Osteoblast (primary cell): ENCODE data around the gene LMX1B. TPM values are rescaled to one million over a fixed set of nuclear protein-coding genes. Genes with fewer than 3 reads are reported as not detected.

Source experiments
- DNase-seq: peaks from one replicate; pipeline ENCODE4 v3.0.0; 2011; ENCODE audit warnings: low spot score, mixed read lengths; ENCODE audit not compliant: insufficient read length; ENCODE audit errors: missing footprints
- H2AFZ ChIP-seq: 2 replicates; pipeline ENCODE4 v1.6.0; 2011; ENCODE audit warnings: mild to moderate bottlenecking, low read length
- H3K27ac ChIP-seq: 2 replicates; pipeline ENCODE4 v1.5.1; 2011; ENCODE audit warnings: mild to moderate bottlenecking, low read depth, low read length, moderate library complexity
- H3K27me3 ChIP-seq: 2 replicates; pipeline ENCODE4 v1.6.0; 2012; ENCODE audit warnings: mild to moderate bottlenecking, control low read depth, inconsistent platforms, low read length, moderate library complexity; ENCODE audit not compliant: insufficient read depth
- H3K36me3 ChIP-seq: 2 replicates; pipeline ENCODE4 v1.5.1; 2011; ENCODE audit warnings: mild to moderate bottlenecking, low read length, control low read depth, moderate library complexity; ENCODE audit not compliant: insufficient read depth
- H3K4me1 ChIP-seq: 2 replicates; pipeline ENCODE4 v1.5.1; 2011; ENCODE audit warnings: mild to moderate bottlenecking, low read length, control low read depth, moderate library complexity; ENCODE audit not compliant: insufficient read depth
- H3K4me2 ChIP-seq: 2 replicates; pipeline ENCODE4 v1.6.0; 2011; ENCODE audit warnings: mild to moderate bottlenecking, low read length; ENCODE audit not compliant: insufficient read depth
- H3K4me3 ChIP-seq: fragments of 200-600 bp; sonication (generic); 3 replicates; pipeline ENCODE4 v1.5.1; 2012; ENCODE audit warnings: mild to moderate bottlenecking, low read length, inconsistent platforms; ENCODE audit not compliant: insufficient read depth
- H3K79me2 ChIP-seq: 2 replicates; pipeline ENCODE4 v1.6.0; 2012; ENCODE audit warnings: mild to moderate bottlenecking, low read length, control low read depth, inconsistent platforms; ENCODE audit not compliant: insufficient read depth
- H3K9me3 ChIP-seq: 2 replicates; pipeline ENCODE4 v1.5.1; 2011; ENCODE audit warnings: low read depth, low read length, control low read depth
- H4K20me1 ChIP-seq: 2 replicates; pipeline ENCODE4 v1.6.0; 2012; ENCODE audit warnings: mild to moderate bottlenecking, low read length, control low read depth; ENCODE audit not compliant: insufficient read depth
- total RNA-seq: library from RNA; depleted of rRNA; stranded (reverse); fragments of >200 nt; gene quantifications from 2 replicates; pipeline ENCODE4 v1.2.3, GENCODE V29; 2012
- TF ChIP-seq, protein P1 (sequence below): IDR thresholded peaks from 2 replicates; pipeline ENCODE4 v1.5.1; 2011; ENCODE audit warnings: mild to moderate bottlenecking, low read depth, low read length, moderate library complexity; ENCODE audit errors: extremely low read depth

LMX1B gene
- total RNA-seq, 1 donor: under 0.01 TPM

- Histone ChIP-seq H4K20me1 (no peaks in the 10 kb centered on the region), H3K9me3 (no peaks in the 10 kb centered on the region), H3K4me1 (no peaks in the 10 kb centered on the region), H3K4me2 (no peak overlapping the region), H2AFZ (no peak overlapping the region), H3K27ac (no peak overlapping the region), H3K27me3 (peaks cover 28% of the 10 kb centered on the region), H3K36me3 (no peaks in the 10 kb centered on the region), H3K79me2 (no peaks in the 10 kb centered on the region), H3K4me3 (no peak overlapping the region)
- peak; percentile 26 for DNase-seq
- TF ChIP-seq, protein P1, sequence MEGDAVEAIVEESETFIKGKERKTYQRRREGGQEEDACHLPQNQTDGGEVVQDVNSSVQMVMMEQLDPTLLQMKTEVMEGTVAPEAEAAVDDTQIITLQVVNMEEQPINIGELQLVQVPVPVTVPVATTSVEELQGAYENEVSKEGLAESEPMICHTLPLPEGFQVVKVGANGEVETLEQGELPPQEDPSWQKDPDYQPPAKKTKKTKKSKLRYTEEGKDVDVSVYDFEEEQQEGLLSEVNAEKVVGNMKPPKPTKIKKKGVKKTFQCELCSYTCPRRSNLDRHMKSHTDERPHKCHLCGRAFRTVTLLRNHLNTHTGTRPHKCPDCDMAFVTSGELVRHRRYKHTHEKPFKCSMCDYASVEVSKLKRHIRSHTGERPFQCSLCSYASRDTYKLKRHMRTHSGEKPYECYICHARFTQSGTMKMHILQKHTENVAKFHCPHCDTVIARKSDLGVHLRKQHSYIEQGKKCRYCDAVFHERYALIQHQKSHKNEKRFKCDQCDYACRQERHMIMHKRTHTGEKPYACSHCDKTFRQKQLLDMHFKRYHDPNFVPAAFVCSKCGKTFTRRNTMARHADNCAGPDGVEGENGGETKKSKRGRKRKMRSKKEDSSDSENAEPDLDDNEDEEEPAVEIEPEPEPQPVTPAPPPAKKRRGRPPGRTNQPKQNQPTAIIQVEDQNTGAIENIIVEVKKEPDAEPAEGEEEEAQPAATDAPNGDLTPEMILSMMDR: no peak
Observed at GRCh38 chr9:126698756-126699155, 85.0 kb downstream of the LMX1B start.

GRCh38 chr9:126699401-126699881 is 85.7 kb downstream of the LMX1B start:
- Histone ChIP-seq H3K36me3 (no peaks in the 10 kb centered on the region), H3K27me3 (peaks cover 30% of the 10 kb centered on the region), H2AFZ (no peak overlapping the region), H3K79me2 (no peaks in the 10 kb centered on the region), H3K9me3 (no peaks in the 10 kb centered on the region), H3K4me1 (peaks cover 3% of the 10 kb centered on the region), H3K27ac (no peak overlapping the region), H3K4me3 (no peak overlapping the region), H3K4me2 (no peak overlapping the region), H4K20me1 (no peaks in the 10 kb centered on the region)
- TF ChIP-seq, protein P1: no peak
- DNase-seq: peak; percentile 77

DNA sequence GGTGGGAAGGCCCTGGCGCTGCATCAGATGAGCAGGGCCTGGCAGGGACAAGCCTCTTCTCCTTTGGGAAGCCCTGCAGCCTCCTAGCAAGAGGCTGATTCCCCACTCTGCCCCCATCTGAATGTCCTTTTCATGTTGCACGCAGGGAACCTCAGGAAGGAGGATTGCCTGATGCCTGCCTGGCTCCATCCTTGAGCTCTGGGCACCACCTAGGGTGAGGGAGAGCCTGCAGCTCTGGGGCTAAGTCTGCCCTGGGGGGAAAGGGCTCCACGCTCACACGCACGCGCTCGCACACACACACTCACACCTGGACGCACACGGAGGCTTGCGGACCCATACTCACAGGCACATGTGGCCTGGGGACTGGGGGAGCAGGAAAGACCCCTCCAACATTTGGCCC is 86.6 kb downstream of the LMX1B start:
- Histone ChIP-seq H3K36me3 (no peaks in the 10 kb centered on the region), H3K9me3 (no peaks in the 10 kb centered on the region), H4K20me1 (no peaks in the 10 kb centered on the region), H3K27me3 (peaks cover 30% of the 10 kb centered on the region), H3K4me2 (no peak overlapping the region), H3K4me3 (no peak overlapping the region), H3K4me1 (peaks cover 11% of the 10 kb centered on the region), H2AFZ (no peak overlapping the region), H3K79me2 (no peaks in the 10 kb centered on the region), H3K27ac (no peak overlapping the region)
- TF ChIP-seq, protein P1: no peak
- DNase-seq: peak; percentile 84

DNA sequence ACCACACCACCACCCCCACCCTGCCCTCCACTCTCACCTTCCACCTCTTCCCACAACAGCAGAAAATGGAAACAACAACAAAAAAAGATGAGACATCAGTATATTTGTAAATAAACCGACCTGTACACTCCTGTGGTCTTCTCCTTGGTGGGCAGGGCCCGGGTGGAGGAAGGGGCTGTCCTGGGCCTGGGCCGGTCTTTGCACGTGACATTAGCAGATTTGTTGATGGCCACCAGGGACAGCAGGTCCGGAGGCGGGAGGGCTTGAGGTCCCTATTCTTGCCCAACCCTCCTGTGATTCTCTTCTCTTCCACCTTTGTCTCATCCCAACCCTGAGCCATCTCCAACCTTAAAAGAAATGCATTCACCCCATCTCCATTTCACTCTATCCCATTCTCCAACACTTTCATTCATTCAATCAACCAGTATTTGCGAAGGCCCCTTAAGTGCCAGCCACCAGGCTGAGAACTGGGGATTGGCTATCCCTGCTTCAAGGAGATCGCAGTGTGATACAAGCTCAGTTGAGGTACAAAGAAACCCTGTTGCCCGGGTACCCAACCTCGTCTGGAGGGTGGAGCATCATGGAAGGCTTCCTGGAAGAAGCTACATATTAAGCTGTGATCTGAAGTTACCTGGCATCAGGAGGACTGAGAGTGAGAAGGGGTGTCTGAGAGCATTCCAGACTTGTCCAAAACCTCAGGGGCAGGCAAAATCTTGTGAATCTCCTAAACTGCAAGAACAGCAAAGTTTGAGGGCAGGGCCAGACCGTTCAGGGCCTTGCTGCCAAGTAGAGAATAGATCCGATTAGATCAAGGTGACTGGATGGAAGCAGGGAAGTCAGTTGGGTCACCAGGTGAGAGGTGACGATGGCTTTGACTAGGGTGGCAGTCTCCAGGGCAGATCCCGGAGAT is 87.4 kb downstream of the LMX1B start:
- H3K36me3 ChIP-seq: no peaks in the 10 kb centered on the region
- no peak overlapping the region for H2AFZ ChIP-seq
- H3K27ac ChIP-seq: no peak overlapping the region
- H3K4me2 ChIP-seq: no peak overlapping the region
- H3K79me2 ChIP-seq: no peaks in the 10 kb centered on the region
- H3K4me3 ChIP-seq: no peak overlapping the region
- peak; percentile 81 for DNase-seq
- H3K4me1 ChIP-seq: peaks cover 15% of the 10 kb centered on the region
- H4K20me1 ChIP-seq: no peaks in the 10 kb centered on the region
- no peaks in the 10 kb centered on the region for H3K9me3 ChIP-seq
- peaks cover 30% of the 10 kb centered on the region for H3K27me3 ChIP-seq
- TF ChIP-seq, protein P1: no peak
